ENCODE results near the gene CYP8B1. TPM values are rescaled to one million over a fixed set of nuclear protein-coding genes. Genes with fewer than 3 reads are reported as not detected.
"Not testable (repeated sequence)": the region's sequence is repeated elsewhere in the genome, so short reads cannot be mapped to it uniquely, and the experiment has no call there.

CYP8B1 gene
- total RNA-seq, 2 experiments from 2014 or later = not detected

DNA sequence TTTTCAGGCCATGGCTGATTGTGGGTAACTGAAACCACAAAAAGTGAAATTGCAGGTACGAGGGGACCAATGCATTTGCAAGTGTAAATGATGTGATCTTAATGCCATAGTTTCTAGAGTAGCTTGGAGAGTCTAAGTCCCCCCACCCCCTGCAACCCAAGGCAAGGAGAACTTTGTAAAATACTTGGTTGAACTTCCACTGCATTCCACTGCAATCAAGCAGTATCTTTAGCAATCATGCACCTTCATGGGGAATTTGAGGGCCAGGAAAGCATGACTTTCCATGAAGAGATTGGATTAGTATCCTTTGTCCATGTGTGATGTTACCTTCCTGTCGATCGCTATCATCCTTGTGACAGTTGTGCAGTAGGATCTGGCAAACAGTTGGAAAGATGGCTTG is 11.4 kb upstream of the CYP8B1 start:
- CTCF ChIA-PET = no interaction called here
- POLR2A ChIA-PET = no interaction called here

GRCh38 chr3:42886294-42886822 is 10.7 kb upstream of the CYP8B1 start:
- CTCF ChIA-PET = no interaction called here
- POLR2A ChIA-PET = no interaction called here

DNA sequence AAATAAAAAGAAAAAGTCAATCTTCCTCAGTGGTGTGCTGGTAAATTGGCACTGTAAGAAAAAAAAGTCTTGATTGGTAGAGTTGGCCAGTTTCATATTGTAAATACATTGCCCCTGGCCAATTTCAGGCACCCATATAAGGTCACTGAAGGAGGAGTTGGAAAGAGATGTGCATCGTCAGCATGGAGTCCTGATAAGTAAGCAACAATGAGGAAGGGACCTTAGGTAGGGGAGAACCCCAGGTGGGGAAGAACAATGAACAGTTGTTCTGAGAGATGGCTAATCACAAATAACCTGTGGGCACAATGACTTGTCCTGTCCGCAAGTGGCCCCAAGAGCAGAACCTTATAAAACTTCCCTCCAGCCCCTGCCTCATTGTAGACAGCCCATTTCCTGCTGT is 8.6 kb upstream of the CYP8B1 start:
- POLR2A ChIA-PET = no interaction called here
- CTCF ChIA-PET = no interaction called here

- POLR2A ChIA-PET = not testable (repeated sequence)
- CTCF ChIA-PET = interaction anchor here (1.1 kb wide), 1 partner anchor 39 kb away, joined by 3 read pairs; no protein-coding TSS in a partner anchor
Measured at GRCh38 chr3:42883251-42883930, 7.7 kb upstream of the CYP8B1 start.

- POLR2A ChIA-PET = no interaction called here
- CTCF ChIA-PET = interaction anchor here (0.7 to 1.6 kb wide), 5 partner anchors 41 to 130 kb away, joined by 3 to 6 read pairs (median 3); no protein-coding TSS in a partner anchor
Measured at GRCh38 chr3:42880601-42881451, 5.1 kb upstream of the CYP8B1 start.

GRCh38 chr3:42880183-42880582 is 4.5 kb upstream of the CYP8B1 start:
- ChIA-PET CTCF (interaction anchor here (2.8 kb wide), 1 partner anchor 100 kb away, joined by 7 read pairs; no protein-coding TSS in a partner anchor), POLR2A (no interaction called here)

GRCh38 chr3:42877881-42878280 is 2.2 kb upstream of the CYP8B1 start:
- CTCF ChIA-PET = interaction anchor here (2.8 kb wide), 1 partner anchor 98 kb away, joined by 7 read pairs; no protein-coding TSS in a partner anchor
- POLR2A ChIA-PET = no interaction called here

GRCh38 chr3:42876940-42877720 is 1.5 kb upstream of the CYP8B1 start:
- CTCF ChIA-PET = interaction anchor here (2.8 kb wide), 1 partner anchor 97 kb away, joined by 7 read pairs; no protein-coding TSS in a partner anchor
- POLR2A ChIA-PET = no interaction called here

- CTCF ChIA-PET = no interaction called here
- POLR2A ChIA-PET = no interaction called here
Measured at GRCh38 chr3:42876401-42876800, 722 bp upstream of the CYP8B1 start.

DNA sequence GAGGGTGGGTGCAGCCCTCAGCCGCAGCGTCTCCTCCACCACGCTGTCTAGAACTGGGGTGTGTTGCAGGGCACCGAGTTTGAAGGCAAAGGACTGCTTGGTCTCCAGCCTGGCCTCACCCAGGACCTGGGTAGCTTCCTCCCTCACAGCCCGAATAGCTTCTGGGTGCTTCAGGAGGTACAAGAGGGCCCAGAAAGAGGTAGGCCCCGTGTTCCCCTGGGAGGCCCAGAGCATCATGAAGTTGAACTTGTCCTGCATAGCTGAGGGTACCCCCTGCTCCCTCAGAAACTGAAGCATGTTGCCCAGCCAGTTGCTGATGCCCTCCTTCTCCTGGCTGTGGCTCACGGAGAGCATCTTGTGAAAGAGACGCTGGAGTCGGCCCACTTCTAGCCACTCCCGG is 930 bp downstream of the CYP8B1 start:
- POLR2A ChIA-PET = no interaction called here
- CTCF ChIA-PET = no interaction called here

GRCh38 chr3:42873221-42873982 is 2.3 kb downstream of the CYP8B1 start:
- CTCF ChIA-PET = interaction anchor here (0.7 kb wide), 1 partner anchor 9 kb away, joined by 3 read pairs; no protein-coding TSS in a partner anchor
- POLR2A ChIA-PET = no interaction called here

DNA sequence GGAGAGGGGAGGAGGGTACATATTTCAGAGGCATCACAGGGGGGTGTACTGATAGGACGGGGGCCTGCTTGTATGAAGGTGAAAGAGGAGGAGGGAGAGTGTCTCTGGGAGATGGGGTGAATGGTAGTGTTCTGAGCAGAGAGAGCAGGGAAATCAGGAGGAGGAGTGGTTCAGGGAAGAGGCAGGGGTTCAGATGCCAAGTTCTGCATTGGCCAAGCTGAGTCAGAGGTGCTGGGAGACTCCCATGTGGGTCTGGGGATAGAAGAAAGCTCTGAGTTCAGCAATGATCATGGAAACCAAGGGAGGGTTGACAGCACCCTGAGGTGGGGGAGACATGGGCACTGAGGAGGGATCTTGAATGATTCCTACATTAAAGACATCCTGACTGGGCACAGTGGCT is 3.0 kb downstream of the CYP8B1 start:
- ChIA-PET CTCF (interaction anchor here (0.7 kb wide), 1 partner anchor 10 kb away, joined by 3 read pairs; no protein-coding TSS in a partner anchor), POLR2A (no interaction called here)

DNA sequence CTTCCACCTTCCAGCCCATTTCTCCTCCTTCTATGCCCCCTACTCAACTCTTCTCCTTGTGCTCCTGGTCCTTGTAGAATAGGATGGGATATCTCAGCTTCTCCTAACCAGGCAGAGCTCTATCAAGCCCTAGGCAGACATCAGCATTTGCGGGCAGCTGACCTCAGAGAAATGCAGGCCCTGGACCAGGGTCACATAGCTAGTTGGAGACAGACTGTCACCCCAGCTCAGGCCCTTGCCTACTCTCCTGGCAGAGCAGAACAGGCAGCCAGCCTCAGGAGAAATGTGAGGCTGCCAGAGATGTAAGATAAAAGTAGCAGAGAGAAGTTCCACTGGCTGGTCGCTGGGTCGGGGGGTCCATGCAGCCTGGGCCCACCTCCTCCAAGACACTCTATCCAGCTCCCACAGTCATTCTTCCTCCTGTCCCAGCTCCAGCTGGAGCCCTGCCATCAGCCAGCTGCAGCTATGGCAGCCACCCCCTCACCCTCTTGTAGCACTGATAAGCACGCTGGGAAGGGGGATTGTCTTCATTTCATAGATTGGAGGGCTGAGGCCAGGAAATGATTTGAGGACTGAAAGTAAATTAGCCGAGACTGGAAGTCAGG is 4.0 kb downstream of the CYP8B1 start:
- ChIA-PET CTCF (no interaction called here), POLR2A (no interaction called here)

DNA sequence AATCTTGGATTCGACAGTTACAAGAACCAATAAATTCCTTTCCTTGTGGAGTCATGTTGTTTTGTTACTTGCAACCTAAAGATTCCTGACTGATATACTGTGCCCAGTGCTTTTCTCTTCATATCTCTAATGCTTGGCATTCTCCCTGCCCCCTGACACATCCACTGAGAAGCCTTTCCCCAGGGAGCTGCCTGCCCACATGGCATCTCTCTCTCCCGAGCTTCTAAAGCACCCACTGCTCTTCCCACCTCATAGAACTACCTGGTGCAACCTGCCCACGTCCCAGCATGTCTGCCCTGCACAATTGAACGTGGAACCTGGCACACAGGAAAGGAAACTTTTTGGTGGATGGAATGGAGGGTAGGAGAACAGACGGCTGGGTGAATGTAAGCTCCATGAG is 6.8 kb downstream of the CYP8B1 start:
- POLR2A ChIA-PET = no interaction called here
- CTCF ChIA-PET = no interaction called here

GRCh38 chr3:42867138-42867537 is 8.5 kb downstream of the CYP8B1 start:
- ChIA-PET POLR2A (no interaction called here), CTCF (no interaction called here)

DNA sequence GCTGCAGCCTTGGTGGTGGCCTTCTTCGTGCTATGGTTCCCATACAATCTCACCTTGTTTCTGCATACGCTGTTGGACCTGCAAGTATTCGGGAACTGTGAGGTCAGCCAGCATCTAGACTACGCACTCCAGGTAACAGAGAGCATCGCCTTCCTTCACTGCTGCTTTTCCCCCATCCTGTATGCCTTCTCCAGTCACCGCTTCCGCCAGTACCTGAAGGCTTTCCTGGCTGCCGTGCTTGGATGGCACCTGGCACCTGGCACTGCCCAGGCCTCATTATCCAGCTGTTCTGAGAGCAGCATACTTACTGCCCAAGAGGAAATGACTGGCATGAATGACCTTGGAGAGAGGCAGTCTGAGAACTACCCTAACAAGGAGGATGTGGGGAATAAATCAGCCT is 10.4 kb downstream of the CYP8B1 start:
- ChIA-PET CTCF (no interaction called here), POLR2A (no interaction called here)

DNA sequence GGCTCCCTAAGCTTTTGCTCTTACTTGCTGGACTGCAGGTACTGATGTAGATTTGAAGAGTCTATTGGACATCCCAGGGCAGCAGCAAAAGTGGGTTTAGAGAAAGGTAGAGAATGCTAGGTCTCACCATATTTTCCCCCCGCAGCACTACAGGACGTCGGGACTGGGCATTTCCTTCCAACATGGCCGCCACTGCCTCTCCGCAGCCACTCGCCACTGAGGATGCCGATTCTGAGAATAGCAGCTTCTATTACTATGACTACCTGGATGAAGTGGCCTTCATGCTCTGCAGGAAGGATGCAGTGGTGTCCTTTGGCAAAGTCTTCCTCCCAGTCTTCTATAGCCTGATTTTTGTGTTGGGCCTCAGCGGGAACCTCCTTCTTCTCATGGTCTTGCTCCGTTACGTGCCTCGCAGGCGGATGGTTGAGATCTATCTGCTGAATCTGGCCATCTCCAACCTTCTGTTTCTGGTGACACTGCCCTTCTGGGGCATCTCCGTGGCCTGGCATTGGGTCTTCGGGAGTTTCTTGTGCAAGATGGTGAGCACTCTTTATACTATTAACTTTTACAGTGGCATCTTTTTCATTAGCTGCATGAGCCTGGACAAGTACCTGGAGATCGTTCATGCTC is 11.2 kb downstream of the CYP8B1 start:
- CTCF ChIA-PET = no interaction called here
- POLR2A ChIA-PET = no interaction called here

- POLR2A ChIA-PET = interaction anchor here (0.7 kb wide), 1 partner anchor 286 kb away, joined by 3 read pairs; no protein-coding TSS in a partner anchor
- CTCF ChIA-PET = no interaction called here
Measured at GRCh38 chr3:42856544-42856943, 19.1 kb downstream of the CYP8B1 start.

Data from activated CD8-positive, alpha-beta memory T cell treated with anti-CD3 and anti-CD28 coated beads for 36 hours (primary cell).